Vagina (tissue), 2 donors: ENCODE results near the gene SDR39U1.
"Not testable (repeated sequence)": the region's sequence is repeated elsewhere in the genome, so short reads cannot be mapped to it uniquely, and the experiment has no call there.

ENCODE experiments used
- POLR2A ChIP-seq, 2 donors: fragments of 450-650 bp; IDR thresholded peaks; one replicate each; pipeline ENCODE4 v1.6.1; 2017; ENCODE audit warnings: antibody characterized with exemption in 2 of 2, mild to moderate bottlenecking in 2 of 2, moderate library complexity in 2 of 2
- POLR2AphosphoS5 ChIP-seq, 2 donors: sonication (generic); formaldehyde crosslinking; IDR thresholded peaks; one replicate each; pipeline ENCODE4 v1.9.0; 2017; ENCODE audit warnings: antibody characterized with exemption in 2 of 2, mild to moderate bottlenecking in 2 of 2, low read depth in 1 of 2; ENCODE audit not compliant: insufficient read depth in 1 of 2
- TF ChIP-seq, protein P1 (sequence below), 3 experiments: fragments of 450-650 bp in 2 of 3; fragments of 200-600 bp in 1 of 3; sonication (generic) in 1 of 3; IDR thresholded peaks; one replicate each; pipeline ENCODE4 v1.5.1; 2017 to 2019; ENCODE audit warnings: antibody characterized with exemption in 3 of 3, mild to moderate bottlenecking in 2 of 3, moderate library complexity in 2 of 3

DNA sequence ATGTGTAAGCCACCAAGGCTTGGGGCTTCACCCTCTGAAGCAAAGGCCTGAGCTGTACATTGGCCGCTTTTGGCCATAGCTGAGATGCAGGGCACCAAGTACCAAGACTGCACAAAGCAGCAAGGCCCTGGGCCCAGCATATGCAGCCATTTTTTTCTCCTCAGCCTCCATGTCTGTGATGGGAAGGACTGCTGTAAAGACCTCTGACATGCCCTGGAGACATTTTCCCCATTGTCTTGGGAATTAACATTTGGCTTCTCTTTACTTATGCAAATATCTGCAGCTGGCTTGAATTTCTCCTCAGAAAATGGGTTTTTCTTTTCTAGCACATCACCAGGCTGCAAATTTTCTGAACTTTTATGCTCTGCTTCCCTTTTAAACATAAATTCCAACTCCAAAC lies 37.4 kb upstream of the SDR39U1 start:
- TF ChIP-seq, protein P1, sequence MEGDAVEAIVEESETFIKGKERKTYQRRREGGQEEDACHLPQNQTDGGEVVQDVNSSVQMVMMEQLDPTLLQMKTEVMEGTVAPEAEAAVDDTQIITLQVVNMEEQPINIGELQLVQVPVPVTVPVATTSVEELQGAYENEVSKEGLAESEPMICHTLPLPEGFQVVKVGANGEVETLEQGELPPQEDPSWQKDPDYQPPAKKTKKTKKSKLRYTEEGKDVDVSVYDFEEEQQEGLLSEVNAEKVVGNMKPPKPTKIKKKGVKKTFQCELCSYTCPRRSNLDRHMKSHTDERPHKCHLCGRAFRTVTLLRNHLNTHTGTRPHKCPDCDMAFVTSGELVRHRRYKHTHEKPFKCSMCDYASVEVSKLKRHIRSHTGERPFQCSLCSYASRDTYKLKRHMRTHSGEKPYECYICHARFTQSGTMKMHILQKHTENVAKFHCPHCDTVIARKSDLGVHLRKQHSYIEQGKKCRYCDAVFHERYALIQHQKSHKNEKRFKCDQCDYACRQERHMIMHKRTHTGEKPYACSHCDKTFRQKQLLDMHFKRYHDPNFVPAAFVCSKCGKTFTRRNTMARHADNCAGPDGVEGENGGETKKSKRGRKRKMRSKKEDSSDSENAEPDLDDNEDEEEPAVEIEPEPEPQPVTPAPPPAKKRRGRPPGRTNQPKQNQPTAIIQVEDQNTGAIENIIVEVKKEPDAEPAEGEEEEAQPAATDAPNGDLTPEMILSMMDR (IDR thresholded peaks at IDR 0.05) = not testable (repeated sequence)
- not testable (repeated sequence) for TF ChIP-seq POLR2AphosphoS5 (IDR thresholded peaks at IDR 0.05; ENCODE audit: insufficient read depth in 1 of 2, low read depth in 1 of 2); POLR2A (IDR thresholded peaks at IDR 0.05)
